Smooth muscle cell (in vitro differentiated cells): ENCODE results near the gene UNC119. TPM values are rescaled to one million over a fixed set of nuclear protein-coding genes. Genes with fewer than 3 reads are reported as not detected.

ENCODE experiments used
- DNase-seq: peaks from one replicate; lab custom pipeline; 2025; ENCODE audit not compliant: unreplicated experiment; lab: John Stamatoyannopoulos, UW
- H2AFZ ChIP-seq: fragments of 200-600 bp; sonication (generic); 2 replicates; pipeline ENCODE4 v1.6.0; 2016; ENCODE audit warnings: antibody characterized with exemption, low read depth, mild to moderate bottlenecking
- H3F3A ChIP-seq: fragments of 200-600 bp; sonication (generic); 2 replicates; pipeline ENCODE4 v1.6.0; 2017; ENCODE audit warnings: antibody characterized with exemption, low read depth
- H3K27ac ChIP-seq: fragments of 200-600 bp; sonication (generic); 2 replicates; pipeline ENCODE4 v1.5.1; 2016; ENCODE audit warnings: low read depth, mild to moderate bottlenecking
- H3K27me3 ChIP-seq: fragments of 200-600 bp; sonication (generic); 2 replicates; pipeline ENCODE4 v1.6.1; 2016; ENCODE audit warnings: low read depth, mild to moderate bottlenecking
- H3K36me3 ChIP-seq: fragments of 200-600 bp; sonication (generic); 2 replicates; pipeline ENCODE4 v1.5.1; 2016; ENCODE audit warnings: low read depth
- H3K4me1 ChIP-seq: fragments of 200-600 bp; sonication (generic); 2 replicates; pipeline ENCODE4 v1.5.1; 2016; ENCODE audit warnings: low read depth
- H3K4me2 ChIP-seq: fragments of 200-600 bp; sonication (generic); 2 replicates; pipeline ENCODE4 v1.6.0; 2016; ENCODE audit warnings: mild to moderate bottlenecking
- H3K4me3 ChIP-seq: fragments of 200-600 bp; sonication (generic); 2 replicates; pipeline ENCODE4 v1.5.1; 2016; ENCODE audit warnings: mild to moderate bottlenecking
- H3K79me2 ChIP-seq: fragments of 200-600 bp; sonication (generic); 2 replicates; pipeline ENCODE4 v1.6.0; 2016; ENCODE audit warnings: low read depth, mild to moderate bottlenecking
- H3K9ac ChIP-seq: fragments of 200-600 bp; sonication (generic); 2 replicates; pipeline ENCODE4 v1.6.0; 2016; ENCODE audit warnings: low read depth
- H3K9me3 ChIP-seq: fragments of 200-600 bp; sonication (generic); replicated peaks from 2 replicates; pipeline ENCODE4 v1.5.1; 2016; ENCODE audit warnings: low read depth
- H4K20me1 ChIP-seq: fragments of 200-600 bp; sonication (generic); 2 replicates; pipeline ENCODE4 v1.6.0; 2016; ENCODE audit warnings: low read depth
- CTCF ChIP-seq: fragments of 200-600 bp; sonication (generic); IDR thresholded peaks from 2 replicates; pipeline ENCODE4 v1.5.1; 2017; ENCODE audit warnings: borderline replicate concordance, mild to moderate bottlenecking, antibody characterized with exemption; ENCODE audit not compliant: insufficient read depth, poor library complexity, severe bottlenecking
- WGBS: methylation state at CpG from one replicate; pipeline ENCODE4 v1.1.7; 2016; ENCODE audit warnings: low lambda C conversion rate; 5-methylcytosine and 5-hydroxymethylcytosine counted together
- polyA plus RNA-seq: library from polyadenylated mRNA; unstranded; fragments of >200 nt; fragmentation: Nextera tagmentation; extraction: Ambion mirVana; gene quantifications from 2 replicates; pipeline ENCODE4 v1.2.1, GENCODE V29; 2016
- total RNA-seq: library from RNA; depleted of rRNA; stranded (reverse); fragments of >200 nt; gene quantifications from 2 replicates; pipeline ENCODE4 v1.2.3, GENCODE V29; 2014

The UNC119 gene
- total and polyA plus RNA-seq, 2 experiments from 2014 or later: 35.9 to 46.9 TPM

DNA sequence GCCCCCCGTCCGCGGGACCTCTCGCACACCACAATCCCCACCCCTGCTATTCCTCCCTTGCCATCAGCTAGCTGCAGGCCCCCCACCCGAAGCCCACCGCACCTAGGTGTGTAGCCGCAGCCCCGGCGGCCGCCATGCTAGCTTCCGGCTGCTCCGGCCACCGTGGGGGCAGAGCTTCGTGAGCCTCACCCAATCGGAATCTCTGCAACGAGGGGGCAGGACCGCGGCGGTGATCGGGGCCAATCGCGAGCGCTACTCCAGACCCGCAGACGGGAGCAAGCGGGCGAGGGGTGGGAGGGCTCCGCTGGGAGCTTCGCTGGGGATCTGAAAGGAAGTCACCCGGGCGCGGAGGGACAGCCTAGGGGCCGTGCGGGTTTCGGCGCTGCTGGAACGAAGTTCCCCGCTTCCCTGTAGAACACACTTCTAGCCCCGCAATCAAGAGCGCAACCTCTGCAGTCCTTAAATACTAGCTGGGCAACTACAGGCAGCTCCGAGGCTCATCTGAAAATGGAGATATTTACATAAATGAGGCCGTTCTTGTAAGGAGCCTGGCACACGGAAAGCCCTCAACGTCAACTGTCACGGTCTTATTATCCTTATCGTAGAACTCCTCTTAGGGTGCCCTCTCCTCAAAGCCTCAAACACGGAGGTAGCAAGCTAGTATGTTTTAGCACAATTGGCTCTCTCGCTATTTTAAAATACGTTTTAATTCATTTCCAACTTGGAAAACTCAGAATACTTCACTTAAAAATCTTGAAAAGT is 19.1 kb upstream of the UNC119 start, which contains the start of gene PIGS:
Gene PIGS (minus strand): TSS at position 164 of the 762 bp plus-strand sequence. CDS start 28 bp downstream, at position 136.
- Histone ChIP-seq H3K4me3 (peak within 1 kb of the TSS; percentile 88), H3K9me3 (no peaks in the 10 kb centered on the region), H3K79me2 (peaks cover 30% of the 10 kb centered on the region), H2AFZ (peak within 1 kb of the TSS; percentile 91), H3K36me3 (no peaks in the 10 kb centered on the region), H3F3A (no peaks in the 10 kb centered on the region), H3K4me1 (peaks cover 10% of the 10 kb centered on the region), H3K4me2 (peak within 1 kb of the TSS; percentile 97), H3K27me3 (no peaks in the 10 kb centered on the region), H4K20me1 (peaks cover 8% of the 10 kb centered on the region), H3K9ac (peak within 1 kb of the TSS; percentile 80), H3K27ac (peak within 1 kb of the TSS; percentile 37)
- TF ChIP-seq CTCF: no peak
- peak; percentile 83 for DNase-seq
- WGBS: 2% methylated on average over 45 of the region's 49 CpGs

DNA sequence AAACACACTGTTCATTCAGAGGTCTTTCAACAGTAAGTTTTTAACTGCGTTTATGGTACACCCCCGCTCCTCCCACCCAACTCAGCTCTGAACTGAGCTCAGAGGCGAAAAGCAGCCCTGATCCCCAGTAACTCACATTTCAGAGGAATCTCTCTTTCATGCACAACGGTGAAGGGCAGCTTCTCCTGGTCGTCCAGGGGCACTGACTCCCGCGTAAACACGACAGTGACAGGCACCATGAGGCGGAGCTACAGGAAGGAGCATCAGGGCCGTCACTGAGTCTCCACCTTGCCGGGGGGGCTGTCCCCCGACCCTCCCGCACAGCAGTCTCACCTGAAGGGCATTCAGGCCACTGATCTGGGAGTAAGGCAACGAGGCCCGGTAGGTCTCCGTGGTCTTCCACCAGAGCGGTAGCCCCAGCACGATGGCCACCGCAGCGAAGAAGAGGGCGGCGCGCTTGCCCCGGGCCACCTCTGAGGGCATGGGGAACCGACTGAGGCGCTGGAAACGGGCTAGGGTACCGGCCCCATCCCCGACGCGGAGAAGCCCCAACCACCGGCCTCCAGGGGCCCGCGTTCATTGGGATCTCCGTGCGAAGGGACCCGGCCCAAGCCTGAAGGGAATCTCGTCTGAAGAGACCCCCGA is 18.4 kb upstream of the UNC119 start:
- Histone ChIP-seq H3K27me3 (no peaks in the 10 kb centered on the region), H3K4me1 (peaks cover 7% of the 10 kb centered on the region), H4K20me1 (peaks cover 8% of the 10 kb centered on the region), H3K79me2 (peaks cover 30% of the 10 kb centered on the region), H3F3A (no peaks in the 10 kb centered on the region), H3K9ac (peak overlapping the region; percentile 80), H2AFZ (peak overlapping the region; percentile 87), H3K36me3 (no peaks in the 10 kb centered on the region), H3K9me3 (no peaks in the 10 kb centered on the region), H3K4me3 (peak overlapping the region; percentile 88), H3K4me2 (peak overlapping the region; percentile 97), H3K27ac (no peak overlapping the region)
- TF ChIP-seq CTCF: no peak
- no peak for DNase-seq
- WGBS: 2% methylated on average over 35 of the region's 39 CpGs

GRCh38 chr17:28569446-28569845 is 17.0 kb upstream of the UNC119 start:
- no peak for DNase-seq
- H3K9ac ChIP-seq: no peak overlapping the region
- peaks cover 15% of the 10 kb centered on the region for H4K20me1 ChIP-seq
- H3K4me2 ChIP-seq: no peak overlapping the region
- no peaks in the 10 kb centered on the region for H3K9me3 ChIP-seq
- no peak for TF ChIP-seq CTCF
- WGBS: 100% methylated on average over 1 of the region's 1 CpG
- no peaks in the 10 kb centered on the region for H3F3A ChIP-seq
- peaks cover 33% of the 10 kb centered on the region for H3K79me2 ChIP-seq
- H3K36me3 ChIP-seq: no peaks in the 10 kb centered on the region
- H3K4me1 ChIP-seq: peaks cover 6% of the 10 kb centered on the region
- H3K27me3 ChIP-seq: no peaks in the 10 kb centered on the region
- no peak overlapping the region for H3K27ac ChIP-seq
- H3K4me3 ChIP-seq: no peak overlapping the region
- no peak overlapping the region for H2AFZ ChIP-seq
